NCI-H345 treated with DMSO at 0.1 percent for 48 hours (cell line): ENCODE measurements around the gene PDZD8.
A peak's percentile ranks its signal among the peaks of the same experiment; 100 is the strongest.

Source experiments
- DNase-seq: peaks from one replicate; lab custom pipeline; 2025; ENCODE audit not compliant: unreplicated experiment; lab: John Stamatoyannopoulos, UW

The PDZD8 gene

GRCh38 chr10:117260084-117260483, 115.2 kb downstream of the PDZD8 start:
- DNase-seq = no peak

- no peak for DNase-seq
Observed at GRCh38 chr10:117259279-117259678, 116.0 kb downstream of the PDZD8 start.

GRCh38 chr10:117257721-117258120, 117.5 kb downstream of the PDZD8 start:
- no peak for DNase-seq

GRCh38 chr10:117256910-117257309, 118.3 kb downstream of the PDZD8 start:
- no peak for DNase-seq

- no peak for DNase-seq
Observed at GRCh38 chr10:117255835-117256460, 119.3 kb downstream of the PDZD8 start.

GRCh38 chr10:117254774-117255735, 120.2 kb downstream of the PDZD8 start:
- DNase-seq = no peak

GRCh38 chr10:117254338-117254737, 120.9 kb downstream of the PDZD8 start:
- DNase-seq = no peak

GRCh38 chr10:117253908-117254307, 121.3 kb downstream of the PDZD8 start:
- DNase-seq = no peak

- no peak for DNase-seq
Observed at GRCh38 chr10:117250411-117250810, 124.8 kb downstream of the PDZD8 start.

- DNase-seq = no peak
Observed at GRCh38 chr10:117249493-117250093, 125.6 kb downstream of the PDZD8 start.

- no peak for DNase-seq
Observed at GRCh38 chr10:117248750-117249465, 126.3 kb downstream of the PDZD8 start.

GRCh38 chr10:117246997-117247671, 128.1 kb downstream of the PDZD8 start:
- no peak for DNase-seq

GRCh38 chr10:117242463-117242832, 132.8 kb downstream of the PDZD8 start:
- no peak for DNase-seq

GRCh38 chr10:117241541-117242462, 133.4 kb downstream of the PDZD8 start:
- DNase-seq = no peak

- no peak for DNase-seq
Observed at GRCh38 chr10:117240621-117241529, 134.4 kb downstream of the PDZD8 start, which contains the start of gene SLC18A2. Gene SLC18A2 (plus strand): TSS chr10:117241114. CDS start chr10:117241694, 580 bp downstream.

- DNase-seq = peak; percentile 45
Observed at GRCh38 chr10:117239721-117240620, 135.3 kb downstream of the PDZD8 start.

- DNase-seq = no peak
Observed at GRCh38 chr10:117239051-117239450, 136.2 kb downstream of the PDZD8 start.
